Loucy (cell line): ENCODE data around the gene QDPR.

ENCODE experiments used
- EZH2phosphoT487 ChIP-seq: fragments of 200-600 bp; IDR thresholded peaks from 2 replicates; pipeline ENCODE4 v1.6.1; 2018; ENCODE audit warnings: antibody characterized with exemption, mild to moderate bottlenecking, moderate library complexity, borderline replicate concordance
- TF ChIP-seq, protein P1 (sequence below): fragments of 200-600 bp; sonication (generic); conservative IDR thresholded peaks from 2 replicates; pipeline ENCODE4 v1.5.1; 2014; ENCODE audit warnings: mild to moderate bottlenecking, antibody characterized with exemption, low read length

DNA sequence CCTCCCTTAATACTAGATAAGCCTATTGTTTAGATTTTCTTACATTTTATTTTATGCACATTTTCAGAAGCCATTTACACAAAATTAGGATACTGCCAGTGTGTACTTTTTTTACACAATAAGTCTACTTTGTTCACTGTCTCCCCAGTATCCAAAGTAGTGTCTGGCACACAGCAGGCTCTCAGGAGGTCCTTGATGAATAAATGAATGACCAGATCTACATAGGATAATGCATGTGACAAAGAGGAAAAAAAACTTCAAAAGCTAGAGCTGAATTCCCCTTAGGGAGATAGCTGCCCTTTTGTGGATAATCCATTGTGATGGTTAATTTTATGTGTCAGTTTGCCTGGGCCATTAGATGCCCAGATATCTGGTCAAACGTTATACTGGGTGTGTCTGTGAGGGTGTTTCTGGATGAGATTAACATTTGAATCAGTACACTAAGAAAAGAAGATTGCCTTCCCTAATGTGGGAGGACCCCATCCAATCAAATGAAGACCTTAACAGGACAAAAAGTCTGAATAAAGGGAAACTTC, 61.6 kb downstream of the QDPR start:
- TF ChIP-seq, protein P1, sequence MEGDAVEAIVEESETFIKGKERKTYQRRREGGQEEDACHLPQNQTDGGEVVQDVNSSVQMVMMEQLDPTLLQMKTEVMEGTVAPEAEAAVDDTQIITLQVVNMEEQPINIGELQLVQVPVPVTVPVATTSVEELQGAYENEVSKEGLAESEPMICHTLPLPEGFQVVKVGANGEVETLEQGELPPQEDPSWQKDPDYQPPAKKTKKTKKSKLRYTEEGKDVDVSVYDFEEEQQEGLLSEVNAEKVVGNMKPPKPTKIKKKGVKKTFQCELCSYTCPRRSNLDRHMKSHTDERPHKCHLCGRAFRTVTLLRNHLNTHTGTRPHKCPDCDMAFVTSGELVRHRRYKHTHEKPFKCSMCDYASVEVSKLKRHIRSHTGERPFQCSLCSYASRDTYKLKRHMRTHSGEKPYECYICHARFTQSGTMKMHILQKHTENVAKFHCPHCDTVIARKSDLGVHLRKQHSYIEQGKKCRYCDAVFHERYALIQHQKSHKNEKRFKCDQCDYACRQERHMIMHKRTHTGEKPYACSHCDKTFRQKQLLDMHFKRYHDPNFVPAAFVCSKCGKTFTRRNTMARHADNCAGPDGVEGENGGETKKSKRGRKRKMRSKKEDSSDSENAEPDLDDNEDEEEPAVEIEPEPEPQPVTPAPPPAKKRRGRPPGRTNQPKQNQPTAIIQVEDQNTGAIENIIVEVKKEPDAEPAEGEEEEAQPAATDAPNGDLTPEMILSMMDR: no peak
- no peak for TF ChIP-seq EZH2phosphoT487
